OCI-M2 (cell line): ENCODE results near the gene BMP7.
"Not testable (repeated sequence)": the region's sequence is repeated elsewhere in the genome, so short reads cannot be mapped to it uniquely, and the experiment has no call there.

Experiments used
- DNase-seq: peaks from one replicate; lab custom pipeline; 2025; ENCODE audit not compliant: unreplicated experiment; lab: John Stamatoyannopoulos, UW

Gene BMP7

GRCh38 chr20:57267158-57267821, 849 bp upstream of the BMP7 start:
- no peak for DNase-seq

GRCh38 chr20:57265997-57266290, 497 bp downstream of the BMP7 start:
- DNase-seq, result no peak

- no peak for DNase-seq
These were observed 975 bp downstream of the BMP7 start for GRCh38 chr20:57265336-57265996.

GRCh38 chr20:57264908-57265335, 1.5 kb downstream of the BMP7 start:
- not testable (repeated sequence) for DNase-seq

- DNase-seq, result no peak
These were observed 2.3 kb downstream of the BMP7 start for GRCh38 chr20:57263801-57264792.

GRCh38 chr20:57262784-57263609, 3.4 kb downstream of the BMP7 start:
- no peak for DNase-seq

GRCh38 chr20:57262301-57262700, 4.1 kb downstream of the BMP7 start:
- no peak for DNase-seq

- DNase-seq, result no peak
These were observed 4.8 kb downstream of the BMP7 start for GRCh38 chr20:57261457-57262251.

GRCh38 chr20:57260934-57261333, 5.5 kb downstream of the BMP7 start:
- no peak for DNase-seq

GRCh38 chr20:57259938-57260921, 6.2 kb downstream of the BMP7 start:
- DNase-seq, result no peak

GRCh38 chr20:57259121-57259937, 7.1 kb downstream of the BMP7 start:
- no peak for DNase-seq

GRCh38 chr20:57257701-57258453, 8.6 kb downstream of the BMP7 start:
- DNase-seq, result no peak

- DNase-seq, result no peak
These were observed 9.5 kb downstream of the BMP7 start for GRCh38 chr20:57256908-57257307.

GRCh38 chr20:57256205-57256604, 10.2 kb downstream of the BMP7 start:
- no peak for DNase-seq

GRCh38 chr20:57255183-57255582, 11.3 kb downstream of the BMP7 start:
- no peak for DNase-seq

GRCh38 chr20:57252559-57253162, 13.8 kb downstream of the BMP7 start:
- no peak for DNase-seq

GRCh38 chr20:57251949-57252348, 14.5 kb downstream of the BMP7 start:
- no peak for DNase-seq
